ENCODE data around the gene KRT24.

DNA sequence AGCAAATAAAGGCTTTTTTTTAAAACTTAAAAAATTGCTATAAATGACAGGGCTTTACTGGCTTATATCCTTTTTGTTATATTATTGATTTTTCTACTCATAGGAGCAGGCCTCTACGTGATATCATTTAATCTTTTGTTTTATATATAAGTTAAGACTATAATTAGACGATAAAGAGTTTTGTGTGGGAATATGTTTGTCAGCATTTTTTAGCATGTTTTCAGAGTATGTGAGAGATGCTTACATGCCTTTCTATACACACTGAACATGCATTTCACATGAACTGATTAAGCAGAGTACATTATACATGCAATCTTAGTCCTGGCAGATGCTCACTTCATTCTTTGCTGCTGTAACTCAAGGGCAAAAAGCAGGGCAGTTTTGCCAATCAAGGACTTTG lies 30.9 kb downstream of the KRT24 start:
- TF ChIP-seq CTCF (IDR thresholded peaks at IDR 0.05 in 4 of 5, conservative IDR thresholded peaks at IDR 0.05 in 1 of 5) (no peak), POLR2A (IDR thresholded peaks at IDR 0.05) (no peak)
